D341Med (cell line): ENCODE results near the gene GNGT1.

Experiments
- DNase-seq: peaks from one replicate; pipeline ENCODE4 v3.0.0; 2012; ENCODE audit warnings: low spot score

GNGT1 gene

GRCh38 chr7:93943816-93944540 is 37.6 kb downstream of the GNGT1 start:
- no peak for DNase-seq

- no peak for DNase-seq
Observed at GRCh38 chr7:93944673-93945072, 38.3 kb downstream of the GNGT1 start.

GRCh38 chr7:93945083-93945482 is 38.7 kb downstream of the GNGT1 start:
- DNase-seq, result no peak

- no peak for DNase-seq
Observed at GRCh38 chr7:93945756-93946535, 39.6 kb downstream of the GNGT1 start.

- no peak for DNase-seq
Observed at GRCh38 chr7:93948106-93948505, 41.7 kb downstream of the GNGT1 start.

- DNase-seq, result no peak
Observed at GRCh38 chr7:93948873-93949272, 42.5 kb downstream of the GNGT1 start.

- no peak for DNase-seq
Observed at GRCh38 chr7:93949423-93949822, 43.1 kb downstream of the GNGT1 start.

- DNase-seq, result no peak
Observed at GRCh38 chr7:93955304-93955703, 48.9 kb downstream of the GNGT1 start.

GRCh38 chr7:93957767-93958166 is 51.4 kb downstream of the GNGT1 start:
- no peak for DNase-seq

- DNase-seq, result no peak
Observed at GRCh38 chr7:93958216-93958615, 51.8 kb downstream of the GNGT1 start.

GRCh38 chr7:93958651-93959050 is 52.3 kb downstream of the GNGT1 start:
- no peak for DNase-seq
